HepG2 (cell line): ENCODE results near the gene MAPK12. TPM values are rescaled to one million over a fixed set of nuclear protein-coding genes. Genes with fewer than 3 reads are reported as not detected.

ENCODE experiments used
- ATAC-seq: fragments of 200-7000 bp; cut with Tn5 transposase; 3 replicates; pipeline ENCODE4 v1.9.1; 2020; ENCODE audit warnings: mild to moderate bottlenecking, moderate library complexity
- BruUV-seq: library from RNA; stranded (reverse); fragments of 400-500 nt; replicated peaks from 2 replicates; lab custom pipeline; 2021; lab: Mats Ljungman, UMichigan
- CTCF ChIA-PET: fragments of 300-600 bp; formaldehyde crosslinking; extraction: SDS; loops from one replicate; lab custom pipeline; 2021; ENCODE audit warnings: low total read pairs, inconsistent platforms, low intra/inter-chr PET ratio; lab: Yijun Ruan, JAX
- POLR2A ChIA-PET: fragments of 350-600 bp; sonication (Branson Sonifier 250); formaldehyde crosslinking; loops from one replicate; lab custom pipeline; 2020; ENCODE audit warnings: antibody characterized with exemption, inconsistent platforms; lab: Yijun Ruan, JAX
- DNase-seq: peaks from one replicate; pipeline ENCODE4 v3.0.0-alpha.2; 2015; ENCODE audit warnings: low spot score
- FAIRE-seq: peaks from 3 replicates; lab custom pipeline; 2011; peaks lifted over from hg19 to GRCh38; lab: Jason Lieb, UNC
- H2AFZ ChIP-seq: one replicate; pipeline ENCODE4 v1.6.1; 2011; ENCODE audit warnings: low read length, inconsistent platforms
- H3K27ac ChIP-seq: fragments of 300-600 bp; 3 replicates; pipeline ENCODE4 v1.8.0; 2011; ENCODE audit warnings: mixed run types, mild to moderate bottlenecking, mixed read lengths, low read length, inconsistent platforms; ENCODE audit not compliant: insufficient read depth; ENCODE audit errors: extremely low read length
- H3K27me3 ChIP-seq, 2 experiments: fragments of 200-600 bp in 1 of 2; 2 replicates in 1 of 2; 3 replicates in 1 of 2; pipeline versions ENCODE4 v1.6.0 to v1.8.0; 2011; ENCODE audit warnings: low read length in 2 of 2, mild to moderate bottlenecking in 2 of 2, moderate library complexity in 2 of 2, inconsistent platforms in 1 of 2; ENCODE audit not compliant: insufficient read depth in 2 of 2, control insufficient read depth in 1 of 2
- H3K36me3 ChIP-seq, 2 experiments: fragments of 200-600 bp in 1 of 2; replicated peaks in 1 of 2; 2 replicates in 1 of 2; 3 replicates in 1 of 2; pipeline versions ENCODE4 v1.5.1 to v1.8.0; 2011; ENCODE audit warnings: low read length in 2 of 2, inconsistent platforms in 1 of 2; ENCODE audit not compliant: insufficient read depth in 2 of 2, control insufficient read depth in 1 of 2
- H3K4me1 ChIP-seq: 2 replicates; pipeline ENCODE4 v1.5.1; 2012; ENCODE audit warnings: low read length, inconsistent platforms; ENCODE audit not compliant: insufficient read depth
- H3K4me2 ChIP-seq: 2 replicates; pipeline ENCODE4 v1.6.0; 2011; ENCODE audit warnings: low read depth, low read length, inconsistent platforms
- H3K4me3 ChIP-seq, 3 experiments: fragments of 200-600 bp in 1 of 3; sonication (generic), shearing (Covaris generic) in 1 of 3; replicated peaks in 1 of 3; 2 replicates each; pipeline ENCODE4 v1.5.1; 2011 to 2016; ENCODE audit warnings: low read length in 3 of 3, inconsistent platforms in 2 of 3, low read depth in 2 of 3, mild to moderate bottlenecking in 2 of 3, control low read depth in 1 of 3, mixed read lengths in 1 of 3; ENCODE audit not compliant: insufficient read depth in 1 of 3
- H3K79me2 ChIP-seq: one replicate; pipeline ENCODE4 v1.6.1; 2011; ENCODE audit warnings: low read length, inconsistent platforms; ENCODE audit not compliant: insufficient read depth
- H3K9ac ChIP-seq: 2 replicates; pipeline ENCODE4 v1.6.0; 2011; ENCODE audit warnings: mild to moderate bottlenecking, low read depth, low read length, inconsistent platforms; ENCODE audit not compliant: insufficient read depth
- H3K9me3 ChIP-seq: 2 replicates; pipeline ENCODE4 v1.5.1; 2012; ENCODE audit warnings: mild to moderate bottlenecking, low read length
- H4K20me1 ChIP-seq: 2 replicates; pipeline ENCODE4 v1.6.0; 2011; ENCODE audit warnings: inconsistent platforms, mild to moderate bottlenecking, low read length, moderate library complexity; ENCODE audit not compliant: insufficient read depth
- ARID4A ChIP-seq: sonication (generic); formaldehyde crosslinking; IDR thresholded peaks from 2 replicates; pipeline ENCODE4 v1.5.0; 2020; ENCODE audit warnings: mild to moderate bottlenecking, missing genetic modification reagents, borderline replicate concordance
- HMG20B ChIP-seq: conservative IDR thresholded peaks from 2 replicates; pipeline ENCODE4 v1.6.1; 2016; ENCODE audit warnings: missing genetic modification reagents, missing compliant biosample characterization
- MEIS2 ChIP-seq: sonication (generic); formaldehyde crosslinking; IDR thresholded peaks from 2 replicates; pipeline ENCODE4 v1.9.0; 2021; ENCODE audit warnings: mild to moderate bottlenecking, missing genetic modification reagents
- NFE2L1 ChIP-seq: sonication (generic); formaldehyde crosslinking; IDR thresholded peaks from 2 replicates; pipeline ENCODE4 v1.4.0; 2020; ENCODE audit warnings: missing genetic modification reagents, mild to moderate bottlenecking, borderline replicate concordance
- NPAS2 ChIP-seq: sonication (generic); formaldehyde crosslinking; IDR thresholded peaks from 2 replicates; pipeline ENCODE4 v1.8.0; 2022; ENCODE audit warnings: mild to moderate bottlenecking, missing genetic modification reagents, borderline replicate concordance
- PHF21A ChIP-seq: sonication (generic); formaldehyde crosslinking; IDR thresholded peaks from 2 replicates; pipeline ENCODE4 v1.5.0; 2020; ENCODE audit warnings: mild to moderate bottlenecking, missing genetic modification reagents
- RBAK ChIP-seq: sonication (generic); formaldehyde crosslinking; IDR thresholded peaks from 2 replicates; pipeline ENCODE4 v1.5.1; 2020; ENCODE audit warnings: mild to moderate bottlenecking, missing genetic modification reagents
- SKIL ChIP-seq: sonication (generic); formaldehyde crosslinking; IDR thresholded peaks from 2 replicates; pipeline ENCODE4 v1.8.0; 2022; ENCODE audit warnings: missing genetic modification reagents, mild to moderate bottlenecking, moderate library complexity, borderline replicate concordance
- ZBTB4 ChIP-seq: sonication (generic); formaldehyde crosslinking; IDR thresholded peaks from 2 replicates; pipeline ENCODE4 v1.4.0; 2020; ENCODE audit warnings: missing genetic modification reagents, mild to moderate bottlenecking, borderline replicate concordance
- WGBS: methylation state at CpG from one replicate; pipeline ENCODE4 v1.1.6; 2017; ENCODE audit warnings: low lambda C conversion rate; 5-methylcytosine and 5-hydroxymethylcytosine counted together
- in situ Hi-C: cut with HindIII; loops from 2 replicates; pipeline ENCODE4 v1.10.0; 2017; ENCODE audit warnings: low pct_unique_long_range_greater_than_20kb; ENCODE audit not compliant: extremely low pct_ligation_motif_present
- intact Hi-C: fragments of 100-400 bp; cut with micrococcal nuclease; formaldehyde crosslinking; loops from one replicate; pipeline ENCODE4 v1.10.0; 2022; ENCODE audit not compliant: unreplicated experiment
- polyA plus RNA-seq, 8 experiments: library from polyadenylated mRNA; depleted of rRNA in 3 of 8; stranded (reverse) in 7 of 8; unstranded in 1 of 8; fragments of >200 nt; fragmentation: Illumina TruSeq in 4 of 8; extraction: Trizol in 4 of 8; gene quantifications; 2 replicates each; pipeline versions ENCODE4 v1.2.1 to v1.2.3, GENCODE V29; 2011 to 2016; ENCODE audit warnings: low read depth in 4 of 8, missing spikeins in 1 of 8, mixed read lengths in 1 of 8; ENCODE audit not compliant: insufficient read depth in 1 of 8
- total RNA-seq, 5 experiments: library from RNA; depleted of rRNA; stranded (reverse); fragments of >200 nt; fragmentation: Illumina TruSeq; extraction: Trizol; gene quantifications; 2 replicates each; pipeline ENCODE4 v1.2.3, GENCODE V29; 2016; ENCODE audit warnings: low read depth in 1 of 5
- TF ChIP-seq, protein P1 (sequence below): sonication (generic); formaldehyde crosslinking; IDR thresholded peaks from 2 replicates; pipeline ENCODE4 v1.4.0; 2020; ENCODE audit warnings: missing genetic modification reagents, borderline replicate concordance

The MAPK12 gene
- total and polyA plus RNA-seq, 2 of the 13 experiments (the other 11 are each of a cell fraction or from before 2014, with no cell fraction given) = 22.2 to 23.3 TPM

- intact Hi-C loops = no loop called here
- H4K20me1 ChIP-seq = peaks cover 5% of the 10 kb centered on the region
- ChIA-PET POLR2A (no interaction called here), CTCF (interaction anchor here (1.7 to 2.5 kb wide), 2 partner anchors 42 to 63 kb away, joined by 3 to 39 read pairs; no protein-coding TSS in a partner anchor)
- ATAC-seq = no peak
- in situ Hi-C loops = no loop called here
- 94% methylated on average over 14 of the region's 14 CpGs for WGBS
- FAIRE-seq = no peak
- H3K9ac ChIP-seq = no peak overlapping the region
- peaks cover 25% of the 10 kb centered on the region for H3K79me2 ChIP-seq
- H3K4me3 ChIP-seq = no peak overlapping the region
- H3K27me3 ChIP-seq = no peaks in the 10 kb centered on the region
- DNase-seq = no peak
- H3K36me3 ChIP-seq = peaks cover 12 to 56% of the 10 kb centered on the region in 2 experiments; a peak in 4 of 5 replicates
- no peak overlapping the region for H2AFZ ChIP-seq
- H3K27ac ChIP-seq = no peak overlapping the region
- H3K4me1 ChIP-seq = 0 out of 2 replicates have a peak, but pooled peaks cover 5% of the 10 kb centered on the region
- H3K9me3 ChIP-seq = no peaks in the 10 kb centered on the region
- no TSS peak for BruUV-seq
- no peak overlapping the region for H3K4me2 ChIP-seq
- TF ChIP-seq SKIL = no peak
- no peak for TF ChIP-seq ARID4A (CRISPR knock-in tag)
- TF ChIP-seq RBAK (CRISPR knock-in tag) = no peak
- TF ChIP-seq PHF21A (CRISPR knock-in tag) = no peak
- TF ChIP-seq, protein P1, sequence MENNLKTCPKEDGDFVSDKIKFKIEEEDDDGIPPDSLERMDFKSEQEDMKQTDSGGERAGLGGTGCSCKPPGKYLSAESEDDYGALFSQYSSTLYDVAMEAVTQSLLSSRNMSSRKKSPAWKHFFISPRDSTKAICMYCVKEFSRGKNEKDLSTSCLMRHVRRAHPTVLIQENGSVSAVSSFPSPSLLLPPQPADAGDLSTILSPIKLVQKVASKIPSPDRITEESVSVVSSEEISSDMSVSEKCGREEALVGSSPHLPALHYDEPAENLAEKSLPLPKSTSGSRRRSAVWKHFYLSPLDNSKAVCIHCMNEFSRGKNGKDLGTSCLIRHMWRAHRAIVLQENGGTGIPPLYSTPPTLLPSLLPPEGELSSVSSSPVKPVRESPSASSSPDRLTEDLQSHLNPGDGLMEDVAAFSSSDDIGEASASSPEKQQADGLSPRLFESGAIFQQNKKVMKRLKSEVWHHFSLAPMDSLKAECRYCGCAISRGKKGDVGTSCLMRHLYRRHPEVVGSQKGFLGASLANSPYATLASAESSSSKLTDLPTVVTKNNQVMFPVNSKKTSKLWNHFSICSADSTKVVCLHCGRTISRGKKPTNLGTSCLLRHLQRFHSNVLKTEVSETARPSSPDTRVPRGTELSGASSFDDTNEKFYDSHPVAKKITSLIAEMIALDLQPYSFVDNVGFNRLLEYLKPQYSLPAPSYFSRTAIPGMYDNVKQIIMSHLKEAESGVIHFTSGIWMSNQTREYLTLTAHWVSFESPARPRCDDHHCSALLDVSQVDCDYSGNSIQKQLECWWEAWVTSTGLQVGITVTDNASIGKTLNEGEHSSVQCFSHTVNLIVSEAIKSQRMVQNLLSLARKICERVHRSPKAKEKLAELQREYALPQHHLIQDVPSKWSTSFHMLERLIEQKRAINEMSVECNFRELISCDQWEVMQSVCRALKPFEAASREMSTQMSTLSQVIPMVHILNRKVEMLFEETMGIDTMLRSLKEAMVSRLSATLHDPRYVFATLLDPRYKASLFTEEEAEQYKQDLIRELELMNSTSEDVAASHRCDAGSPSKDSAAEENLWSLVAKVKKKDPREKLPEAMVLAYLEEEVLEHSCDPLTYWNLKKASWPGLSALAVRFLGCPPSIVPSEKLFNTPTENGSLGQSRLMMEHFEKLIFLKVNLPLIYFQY = no peak
- TF ChIP-seq NPAS2 (CRISPR knock-in tag) = no peak
- no peak for TF ChIP-seq ZBTB4 (CRISPR knock-in tag)
- TF ChIP-seq NFE2L1 (CRISPR knock-in tag) = no peak
- TF ChIP-seq MEIS2 = no peak
- no peak for TF ChIP-seq HMG20B (CRISPR knock-in tag)
These were observed 50.3 kb downstream of the MAPK12 start for GRCh38 chr22:50211147-50211546.
